Activated gamma-delta T cell treated with Interleukin-2 at 50 U/mL for 16 hours (primary cell): ENCODE measurements around the gene FRMD3.

Source experiments
- DNase-seq: peaks from one replicate; pipeline ENCODE4 v3.0.0-alpha.2; 2020

FRMD3 gene

DNA sequence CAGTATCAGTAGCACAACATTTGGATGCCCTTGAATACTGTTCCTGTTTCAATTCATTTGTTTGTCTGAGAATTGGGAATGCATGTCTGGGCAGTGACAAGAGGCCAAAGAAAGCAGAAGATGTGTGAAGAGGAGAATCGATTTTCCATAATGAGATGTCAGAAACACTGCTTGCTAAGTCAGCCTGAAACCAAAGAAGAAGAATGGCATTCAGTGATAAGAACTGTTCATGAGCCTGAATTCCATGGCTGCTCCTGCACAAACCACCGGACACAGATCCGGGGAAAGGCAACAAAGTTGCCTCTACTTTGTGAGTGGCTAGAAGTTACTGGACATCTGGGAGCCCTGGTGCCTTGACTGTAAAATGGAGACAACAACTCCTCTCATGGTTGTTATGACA, 268.1 kb downstream of the FRMD3 start:
- no peak for DNase-seq

GRCh38 chr9:83267741-83268140, 270.5 kb downstream of the FRMD3 start:
- DNase-seq: no peak

DNA sequence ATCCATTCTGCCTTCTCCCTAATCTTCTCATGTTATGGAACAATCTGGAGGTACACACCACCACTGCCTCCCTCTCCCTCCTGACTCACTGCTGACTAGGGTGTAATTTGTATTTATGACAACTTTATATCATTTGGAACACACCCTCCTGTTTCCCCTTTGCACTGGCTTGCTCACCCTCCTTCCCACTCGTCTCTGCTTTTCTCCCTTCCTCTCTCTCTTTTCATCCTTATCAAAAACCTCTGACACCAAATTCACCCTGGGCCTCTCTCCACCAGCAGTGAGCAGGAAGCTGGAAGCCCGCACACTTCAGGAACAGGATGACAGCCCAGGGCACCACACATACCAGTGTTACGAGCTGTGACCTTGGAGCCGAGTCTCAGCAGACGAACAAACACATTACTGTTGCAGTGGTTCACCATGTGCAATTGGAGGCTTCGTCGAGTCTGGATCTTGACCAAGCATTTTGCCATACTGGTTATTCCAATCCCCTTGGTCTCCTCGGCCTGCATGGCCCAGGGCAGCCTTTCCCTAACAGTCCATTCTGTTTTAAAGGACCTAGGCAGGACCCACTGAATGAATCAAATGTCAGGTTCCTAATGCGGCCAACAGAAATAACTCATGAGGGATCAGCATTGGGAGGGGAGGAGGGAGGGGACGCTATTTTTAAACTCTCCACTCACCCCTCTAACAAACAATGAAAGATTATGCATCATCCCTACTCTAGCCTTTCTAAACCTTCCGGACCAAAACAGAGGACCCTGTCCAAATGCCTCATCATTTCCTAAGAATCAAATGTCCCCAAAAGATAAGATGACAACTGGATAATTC, 271.3 kb downstream of the FRMD3 start:
- no peak for DNase-seq

- DNase-seq: no peak
These were observed 271.9 kb downstream of the FRMD3 start for GRCh38 chr9:83266331-83266665.

DNA sequence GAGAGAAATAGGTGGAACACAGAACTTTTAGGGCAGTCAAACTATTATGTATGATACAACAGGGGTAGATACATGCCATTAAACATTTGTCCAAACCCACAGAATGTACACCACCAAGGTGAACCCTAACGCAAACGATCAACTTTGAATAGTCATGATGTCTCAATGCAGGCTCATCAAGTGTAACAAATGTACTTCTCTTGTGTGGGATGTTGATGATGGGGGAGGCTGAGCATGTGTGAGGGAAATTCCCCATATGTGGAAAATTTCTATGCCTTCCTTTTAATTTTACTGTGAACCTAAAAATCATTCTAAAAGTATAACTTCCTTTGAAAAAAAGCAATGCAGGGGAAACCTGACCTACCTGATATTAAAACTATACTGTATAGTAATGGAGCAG, 273.9 kb downstream of the FRMD3 start:
- no peak for DNase-seq

DNA sequence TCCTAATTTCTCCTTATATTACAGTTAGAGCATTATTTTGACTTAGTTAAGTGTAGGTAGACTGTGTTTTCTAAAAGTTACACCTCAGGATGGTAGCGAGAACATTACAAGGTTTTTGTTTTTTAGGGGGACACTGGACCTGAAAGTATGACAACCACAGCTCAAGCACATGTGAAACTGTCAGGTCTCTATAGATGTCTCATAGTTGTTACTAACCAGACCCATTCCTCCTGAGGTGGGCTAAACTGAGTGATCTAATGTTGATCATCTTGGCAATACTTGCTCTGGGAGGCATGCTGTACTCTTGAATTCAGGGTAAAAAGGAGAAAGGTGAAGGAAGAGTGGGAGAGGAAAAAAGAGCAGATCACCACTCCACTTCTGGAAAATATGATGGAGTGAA, 278.6 kb downstream of the FRMD3 start:
- no peak for DNase-seq

- DNase-seq: no peak
These were observed 280.0 kb downstream of the FRMD3 start for GRCh38 chr9:83257937-83258891.

DNA sequence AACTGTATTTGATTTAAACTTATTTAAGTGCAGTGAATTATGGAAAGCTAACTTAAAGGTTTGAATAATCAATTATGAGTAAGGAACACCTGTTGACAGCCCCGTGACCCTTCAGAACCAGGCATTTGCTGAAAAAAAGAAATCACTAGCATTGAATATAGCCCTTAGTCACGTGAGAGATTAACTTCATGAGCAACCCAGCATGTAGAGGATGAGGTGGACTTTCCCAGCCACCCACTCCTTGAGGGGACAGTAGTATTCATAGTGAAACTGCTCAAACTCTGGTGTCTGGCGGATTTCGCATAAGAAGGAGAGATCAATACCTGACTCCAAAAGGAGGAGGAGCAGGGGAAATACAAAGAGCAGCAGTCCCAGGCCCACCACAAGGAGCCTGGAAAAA, 290.5 kb downstream of the FRMD3 start:
- DNase-seq: no peak

GRCh38 chr9:83245979-83246659, 292.1 kb downstream of the FRMD3 start:
- no peak for DNase-seq

DNA sequence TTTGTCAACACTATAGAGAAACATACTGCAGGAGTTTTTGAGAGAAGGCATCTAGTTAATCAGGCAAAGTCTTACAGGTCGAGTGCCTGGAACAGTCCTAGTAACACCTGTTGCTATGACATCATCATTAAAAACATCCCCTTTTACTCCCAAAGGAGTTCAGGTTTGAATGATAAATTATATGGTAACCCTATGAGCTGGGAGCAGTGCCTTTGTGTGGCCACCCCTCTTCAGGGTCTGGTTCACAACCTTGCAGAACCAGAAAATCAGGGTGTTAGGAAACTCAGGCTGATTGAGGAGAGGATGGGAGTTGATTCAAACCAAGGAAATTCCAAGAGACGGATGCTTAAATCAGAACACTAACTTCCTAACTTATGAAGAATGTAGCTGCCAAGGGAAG, 296.1 kb downstream of the FRMD3 start:
- DNase-seq: no peak

GRCh38 chr9:83240671-83241070, 297.5 kb downstream of the FRMD3 start:
- DNase-seq: no peak

- no peak for DNase-seq
These were observed 298.5 kb downstream of the FRMD3 start for GRCh38 chr9:83239747-83240146.

GRCh38 chr9:83238871-83239640, 299.1 kb downstream of the FRMD3 start:
- no peak for DNase-seq

- no peak for DNase-seq
These were observed 302.0 kb downstream of the FRMD3 start for GRCh38 chr9:83236029-83236696.

DNA sequence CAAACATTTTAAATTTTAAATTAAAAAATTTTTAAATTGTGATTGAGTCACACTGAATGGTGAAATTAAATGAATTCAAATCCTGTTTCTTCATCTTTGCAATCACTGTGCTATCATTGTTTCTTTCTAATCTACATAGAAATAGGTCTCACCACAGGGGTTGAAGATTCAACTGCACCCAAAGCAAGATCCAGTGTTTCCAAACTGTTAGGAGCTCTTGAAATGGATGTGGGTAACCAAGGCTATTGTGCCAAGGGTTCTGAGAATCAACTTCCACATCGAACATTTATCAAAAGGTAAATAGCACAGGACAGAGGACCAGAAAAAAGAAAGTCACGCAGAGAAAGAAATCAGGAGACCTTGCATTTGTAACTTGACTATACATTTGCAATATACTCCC, 302.7 kb downstream of the FRMD3 start:
- DNase-seq: no peak

GRCh38 chr9:83234541-83234940, 303.7 kb downstream of the FRMD3 start:
- no peak for DNase-seq

DNA sequence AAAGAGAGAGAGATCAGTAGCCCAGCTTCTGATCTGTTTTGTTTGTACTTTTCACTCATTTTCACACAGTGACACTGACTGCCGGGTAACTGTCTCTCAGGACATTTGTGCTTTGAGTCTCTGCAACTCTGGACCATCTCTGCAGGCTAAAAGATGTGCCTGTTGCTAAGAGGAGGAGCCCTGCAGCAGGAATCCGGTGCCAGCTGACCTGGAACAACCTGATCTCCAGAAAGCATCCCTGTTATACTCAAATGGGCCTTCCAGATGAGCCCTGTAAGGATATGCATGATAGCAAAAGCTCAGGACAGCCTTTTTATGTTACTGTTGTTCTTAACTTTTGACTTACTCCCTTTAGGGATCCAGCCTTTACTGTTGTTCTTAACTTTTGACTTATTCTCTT, 304.6 kb downstream of the FRMD3 start:
- DNase-seq: no peak

DNA sequence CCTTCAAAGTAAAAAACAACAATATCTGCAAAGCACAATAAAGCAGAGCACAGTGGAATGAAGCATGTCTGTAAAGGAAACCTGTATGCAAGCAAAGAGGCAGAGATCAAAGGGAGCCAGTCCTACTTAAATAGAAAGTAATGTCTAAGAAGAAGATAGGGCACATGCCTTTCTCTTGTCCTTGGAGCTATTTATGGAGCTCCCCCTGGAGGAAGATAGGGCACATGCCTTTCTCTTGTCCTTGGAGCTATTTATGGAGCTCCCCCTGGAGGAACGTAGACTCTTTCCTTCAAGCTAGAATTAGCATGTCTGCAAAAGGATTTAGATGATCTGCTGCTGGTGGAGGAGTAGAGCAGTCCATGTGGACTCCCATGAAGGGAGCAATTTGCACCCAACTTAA, 307.2 kb downstream of the FRMD3 start:
- no peak for DNase-seq

DNA sequence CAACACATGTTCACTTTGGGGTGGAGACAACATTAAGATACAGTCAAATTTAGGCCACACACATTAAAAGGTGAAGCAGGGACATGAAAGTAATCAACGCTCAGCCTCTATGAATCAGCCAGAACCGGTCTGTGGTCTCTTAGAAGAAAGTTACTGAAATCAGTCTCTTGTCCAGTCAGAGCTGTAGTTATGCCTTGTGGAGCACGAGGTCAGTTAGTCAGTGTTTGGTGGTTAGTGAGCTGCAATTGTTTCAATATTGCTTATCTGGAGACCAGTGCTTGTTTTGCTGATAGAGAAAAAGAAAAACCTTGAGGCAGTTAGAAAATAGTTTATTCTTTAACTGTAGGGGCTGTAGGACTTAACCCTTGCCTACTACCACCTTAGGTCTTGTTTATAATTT, 317.5 kb downstream of the FRMD3 start:
- no peak for DNase-seq

DNA sequence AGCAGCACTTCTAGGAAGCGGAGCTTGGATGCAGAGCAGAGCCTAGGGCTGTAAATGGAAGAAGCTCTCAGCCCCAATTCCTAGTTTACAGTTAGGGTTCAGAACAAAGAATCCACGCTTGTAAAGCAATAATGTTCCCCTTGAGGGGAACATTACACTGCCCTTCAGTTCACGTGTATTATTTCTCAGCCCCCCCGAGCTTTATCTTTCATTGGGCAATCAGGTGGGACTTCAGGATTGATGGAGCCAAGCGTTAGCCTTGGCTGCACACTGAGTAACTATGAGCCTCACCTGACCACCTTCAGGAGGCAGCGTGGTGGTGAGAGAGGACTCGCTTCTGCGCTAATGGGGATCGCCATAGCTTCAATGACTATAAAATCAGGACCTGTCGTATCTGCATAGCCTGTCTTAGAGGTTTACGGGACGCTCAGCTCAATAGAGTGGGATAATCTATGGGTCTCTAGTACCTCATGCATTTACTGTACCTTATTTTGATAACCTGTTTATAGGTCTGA, 318.2 kb downstream of the FRMD3 start:
- no peak for DNase-seq

GRCh38 chr9:83219154-83219923, 318.9 kb downstream of the FRMD3 start:
- DNase-seq: no peak
